ENCODE measurements around the gene ACCSL. TPM values are rescaled to one million over a fixed set of nuclear protein-coding genes. Genes with fewer than 3 reads are reported as not detected.

The ACCSL gene
- not detected for total RNA-seq

- no peak for TF ChIP-seq CTCF (IDR thresholded peaks at IDR 0.05)
- ATAC-seq (ENCODE audit: low FRiP score) (no peak), DNase-seq (ENCODE audit: low spot score) (no peak)
Observed at GRCh38 chr11:44047931-44048431, at the start of gene ACCSL. Gene ACCSL (plus strand): TSS chr11:44047981. CDS start chr11:44048037, 56 bp downstream.

- no peak for TF ChIP-seq CTCF (IDR thresholded peaks at IDR 0.05)
- ATAC-seq (ENCODE audit: low FRiP score) (no peak), DNase-seq (ENCODE audit: low spot score) (no peak)
Observed at GRCh38 chr11:43998308-43998707, 49.5 kb upstream of the ACCSL start.

GRCh38 chr11:44000731-44001130, 47.0 kb upstream of the ACCSL start:
- no peak for ATAC-seq (ENCODE audit: low FRiP score)
- no peak for TF ChIP-seq CTCF (IDR thresholded peaks at IDR 0.05)

GRCh38 chr11:44002191-44003093, 45.3 kb upstream of the ACCSL start:
- no peak for ATAC-seq (ENCODE audit: low FRiP score)
- TF ChIP-seq CTCF (IDR thresholded peaks at IDR 0.05): no peak
- no peak for DNase-seq (ENCODE audit: low spot score)

More at GRCh38 chr11:44000731-44001130, 47.0 kb upstream of the ACCSL start:
- DNase-seq (ENCODE audit: low spot score): no peak

GRCh38 chr11:44003736-44004451, 43.9 kb upstream of the ACCSL start:
- TF ChIP-seq CTCF (IDR thresholded peaks at IDR 0.05): no peak
- DNase-seq (ENCODE audit: low spot score) (no peak), ATAC-seq (ENCODE audit: low FRiP score) (no peak)

- no peak for TF ChIP-seq CTCF (IDR thresholded peaks at IDR 0.05)
- DNase-seq (ENCODE audit: low spot score) (no peak), ATAC-seq (ENCODE audit: low FRiP score) (no peak)
Observed at GRCh38 chr11:44004452-44005062, 43.2 kb upstream of the ACCSL start.
